Measurements from ENCODE around the gene CCL2. TPM values are rescaled to one million over a fixed set of nuclear protein-coding genes. Genes with fewer than 3 reads are reported as not detected.
A peak's percentile ranks its signal among the peaks of the same experiment; 100 is the strongest.

Gene CCL2
- total and polyA plus RNA-seq, 2 donors (not counting 1 experiment from before 2014, with no cell fraction given) = 4.4 TPM; not detected in 1

- no peak overlapping the region for H2AFZ ChIP-seq (ENCODE audit: insufficient read depth, low read depth, low read length, poor library complexity, severe bottlenecking)
- peaks cover 0 to 24% (median 12%) of the 10 kb centered on the region in 4 experiments for H3K27me3 ChIP-seq (replicated peaks in 1 of 4; ENCODE audit: control extremely low read depth in 1 of 4, control insufficient read depth in 3 of 4, insufficient read depth in 4 of 4, low read length in 3 of 4)
- H3K79me2 ChIP-seq (ENCODE audit: control insufficient read depth, insufficient read depth, low read length) = no peaks in the 10 kb centered on the region
- H3K36me3 ChIP-seq (replicated peaks in 1 of 2; ENCODE audit: control extremely low read depth in 1 of 2, control insufficient read depth in 1 of 2, extremely low read depth in 1 of 2, insufficient read depth in 2 of 2, low read length in 1 of 2) = no peaks in the 10 kb centered on the region
- Mint-ChIP-seq H3K27me3 (peaks cover 38% of the 10 kb centered on the region), H3K4me1 (peaks cover 9% of the 10 kb centered on the region), H3K27ac (no peak overlapping the region), H3K9me3 (ENCODE audit: insufficient read depth) (no peaks in the 10 kb centered on the region), H3K4me3 (no peak overlapping the region)
- no peak overlapping the region for H3K4me3 ChIP-seq (ENCODE audit: control extremely low read depth in 1 of 5, extremely low read depth in 1 of 5, insufficient read depth in 1 of 5, low read depth in 2 of 5, low read length in 4 of 5)
- H3K4me1 ChIP-seq (ENCODE audit: control insufficient read depth in 2 of 2, insufficient read depth in 2 of 2, low read length in 2 of 2) = peaks cover 10 to 14% of the 10 kb centered on the region in 2 donors
- intact Hi-C loops (cut with micrococcal nuclease) = no loop called here
- no peaks in the 10 kb centered on the region for H4K20me1 ChIP-seq (ENCODE audit: control insufficient read depth, insufficient read depth, low read length, poor library complexity, severe bottlenecking)
- POLR2A ChIA-PET = no interaction called here
- no peak overlapping the region for H3K4me2 ChIP-seq (replicated peaks; ENCODE audit: low read depth, low read length, poor library complexity, severe bottlenecking)
- DNase-seq (peak; percentile 19), ATAC-seq (ENCODE audit: low read depth) (peak; percentile 33)
- no peak overlapping the region for H3K27ac ChIP-seq (ENCODE audit: low read length in 2 of 2)
- 0% methylated on average over 1 of the region's 5 CpGs for whole genome bisulfite sequencing (ENCODE audit: insufficient coverage)
- TF ChIP-seq, protein P1, sequence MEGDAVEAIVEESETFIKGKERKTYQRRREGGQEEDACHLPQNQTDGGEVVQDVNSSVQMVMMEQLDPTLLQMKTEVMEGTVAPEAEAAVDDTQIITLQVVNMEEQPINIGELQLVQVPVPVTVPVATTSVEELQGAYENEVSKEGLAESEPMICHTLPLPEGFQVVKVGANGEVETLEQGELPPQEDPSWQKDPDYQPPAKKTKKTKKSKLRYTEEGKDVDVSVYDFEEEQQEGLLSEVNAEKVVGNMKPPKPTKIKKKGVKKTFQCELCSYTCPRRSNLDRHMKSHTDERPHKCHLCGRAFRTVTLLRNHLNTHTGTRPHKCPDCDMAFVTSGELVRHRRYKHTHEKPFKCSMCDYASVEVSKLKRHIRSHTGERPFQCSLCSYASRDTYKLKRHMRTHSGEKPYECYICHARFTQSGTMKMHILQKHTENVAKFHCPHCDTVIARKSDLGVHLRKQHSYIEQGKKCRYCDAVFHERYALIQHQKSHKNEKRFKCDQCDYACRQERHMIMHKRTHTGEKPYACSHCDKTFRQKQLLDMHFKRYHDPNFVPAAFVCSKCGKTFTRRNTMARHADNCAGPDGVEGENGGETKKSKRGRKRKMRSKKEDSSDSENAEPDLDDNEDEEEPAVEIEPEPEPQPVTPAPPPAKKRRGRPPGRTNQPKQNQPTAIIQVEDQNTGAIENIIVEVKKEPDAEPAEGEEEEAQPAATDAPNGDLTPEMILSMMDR (IDR thresholded peaks at IDR 0.05) = no peak
- TF ChIP-seq EZH2 (IDR thresholded peaks at IDR 0.05; ENCODE audit: borderline replicate concordance, insufficient read depth, low read depth, low read length, poor library complexity, severe bottlenecking) = no peak
- H3K9ac ChIP-seq (ENCODE audit: low read length) = no peak overlapping the region
- H3K9me3 ChIP-seq (ENCODE audit: control extremely low read depth in 1 of 3, control insufficient read depth in 2 of 3, insufficient read depth in 1 of 3, low read length in 2 of 3) = no peaks in the 10 kb centered on the region
- CTCF ChIA-PET = no interaction called here
Measured at GRCh38 chr17:34252095-34252443, 3.0 kb upstream of the CCL2 start.

DNA sequence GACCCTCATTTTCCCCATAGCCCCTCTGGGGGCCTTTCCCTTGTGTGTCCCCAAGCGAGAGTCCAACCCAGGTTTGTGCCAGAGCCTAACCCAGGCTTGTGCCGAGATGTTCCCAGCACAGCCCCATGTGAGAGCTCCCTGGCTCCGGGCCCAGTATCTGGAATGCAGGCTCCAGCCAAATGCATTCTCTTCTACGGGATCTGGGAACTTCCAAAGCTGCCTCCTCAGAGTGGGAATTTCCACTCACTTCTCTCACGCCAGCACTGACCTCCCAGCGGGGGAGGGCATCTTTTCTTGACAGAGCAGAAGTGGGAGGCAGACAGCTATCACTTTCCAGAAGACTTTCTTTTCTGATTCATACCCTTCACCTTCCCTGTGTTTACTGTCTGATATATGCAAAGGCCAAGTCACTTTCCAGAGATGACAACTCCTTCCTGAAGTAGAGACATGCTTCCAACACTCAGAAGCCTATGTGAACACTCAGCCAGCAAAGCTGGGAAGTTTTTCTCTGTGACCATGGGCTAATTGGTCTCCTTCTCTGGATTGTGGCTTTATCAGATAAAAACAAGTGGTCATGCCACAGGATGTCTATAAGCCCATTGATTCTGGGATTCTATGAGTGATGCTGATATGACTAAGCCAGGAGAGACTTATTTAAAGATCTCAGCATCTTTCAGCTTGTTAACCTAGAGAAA lies 2.5 kb upstream of the CCL2 start:
- Histone ChIP-seq H3K79me2 (ENCODE audit: control insufficient read depth, insufficient read depth, low read length) (no peaks in the 10 kb centered on the region), H3K27ac (ENCODE audit: low read length in 2 of 2) (no peak overlapping the region), H3K27me3 (replicated peaks in 1 of 4; ENCODE audit: control extremely low read depth in 1 of 4, control insufficient read depth in 3 of 4, insufficient read depth in 4 of 4, low read length in 3 of 4) (peaks cover 0 to 27% (median 14%) of the 10 kb centered on the region in 4 experiments), H2AFZ (ENCODE audit: insufficient read depth, low read depth, low read length, poor library complexity, severe bottlenecking) (no peak overlapping the region), H3K4me3 (ENCODE audit: control extremely low read depth in 1 of 5, extremely low read depth in 1 of 5, insufficient read depth in 1 of 5, low read depth in 2 of 5, low read length in 4 of 5) (no peak overlapping the region), H3K4me1 (ENCODE audit: control insufficient read depth in 2 of 2, insufficient read depth in 2 of 2, low read length in 2 of 2) (peaks cover 10 to 14% of the 10 kb centered on the region in 2 donors), H3K4me2 (replicated peaks; ENCODE audit: low read depth, low read length, poor library complexity, severe bottlenecking) (no peak overlapping the region), H4K20me1 (ENCODE audit: control insufficient read depth, insufficient read depth, low read length, poor library complexity, severe bottlenecking) (no peaks in the 10 kb centered on the region), H3K9me3 (ENCODE audit: control extremely low read depth in 1 of 3, control insufficient read depth in 2 of 3, insufficient read depth in 1 of 3, low read length in 2 of 3) (no peaks in the 10 kb centered on the region), H3K9ac (ENCODE audit: low read length) (no peak overlapping the region), H3K36me3 (replicated peaks in 1 of 2; ENCODE audit: control extremely low read depth in 1 of 2, control insufficient read depth in 1 of 2, extremely low read depth in 1 of 2, insufficient read depth in 2 of 2, low read length in 1 of 2) (no peaks in the 10 kb centered on the region)
- H3K9me3 Mint-ChIP-seq (ENCODE audit: insufficient read depth) = no peaks in the 10 kb centered on the region
- intact Hi-C loops (cut with micrococcal nuclease) = no loop called here
- 76% methylated on average over 6 of the region's 6 CpGs for WGBS (ENCODE audit: insufficient coverage)
- DNase-seq (no peak), ATAC-seq (ENCODE audit: low read depth) (no peak)
- TF ChIP-seq EZH2 (IDR thresholded peaks at IDR 0.05; ENCODE audit: borderline replicate concordance, insufficient read depth, low read depth, low read length, poor library complexity, severe bottlenecking) = no peak
- TF ChIP-seq, protein P1 (IDR thresholded peaks at IDR 0.05) = no peak
- H3K4me1 Mint-ChIP-seq = peaks cover 9% of the 10 kb centered on the region
- CTCF ChIA-PET = no interaction called here
- H3K27me3 Mint-ChIP-seq = peaks cover 43% of the 10 kb centered on the region
- no peak overlapping the region for H3K27ac Mint-ChIP-seq
- POLR2A ChIA-PET = no interaction called here
- no peak overlapping the region for H3K4me3 Mint-ChIP-seq

Data from B cell (primary cell).